Head of caudate nucleus (tissue), 42 donors: Measurements from ENCODE around the gene HMX1.

Experiments
- DNase-seq, 42 donors: peaks; one replicate each; pipeline versions ENCODE4 v3.0.0 to v3.0.0-alpha.2; 2020 to 2021; ENCODE audit warnings: mixed read lengths in 7 of 42
- intact Hi-C: fragments of 100-400 bp; cut with DNase I; formaldehyde crosslinking; loops from one replicate; pipeline ENCODE4 v1.15.0; 2022

Gene HMX1

GRCh38 chr4:8874003-8874895 is 2.6 kb upstream of the HMX1 start:
- intact Hi-C loops, result no loop called here
- no peak for DNase-seq

GRCh38 chr4:8872402-8873291 is 1.0 kb upstream of the HMX1 start:
- intact Hi-C loops, result no loop called here
- no peak for DNase-seq

- no peak for DNase-seq
- intact Hi-C loops, result no loop called here
These were observed 807 bp downstream of the HMX1 start for GRCh38 chr4:8870647-8871416.

GRCh38 chr4:8869898-8870646 is 1.6 kb downstream of the HMX1 start:
- intact Hi-C loops, result no loop called here
- DNase-seq, result no peak

GRCh38 chr4:8869002-8869897 is 2.4 kb downstream of the HMX1 start:
- intact Hi-C loops, result no loop called here

GRCh38 chr4:8868321-8869001 is 3.2 kb downstream of the HMX1 start:
- intact Hi-C loops, result no loop called here
- DNase-seq, result no peak

More at GRCh38 chr4:8869002-8869897, 2.4 kb downstream of the HMX1 start:
- no peak for DNase-seq

- intact Hi-C loops, result no loop called here
- no peak for DNase-seq
These were observed 3.9 kb downstream of the HMX1 start for GRCh38 chr4:8867624-8868320.

- intact Hi-C loops, result no loop called here
- no peak for DNase-seq
These were observed 4.6 kb downstream of the HMX1 start for GRCh38 chr4:8866828-8867623.

GRCh38 chr4:8866421-8866820 is 5.2 kb downstream of the HMX1 start:
- no peak for DNase-seq
- intact Hi-C loops, result no loop called here

- intact Hi-C loops, result no loop called here
- no peak for DNase-seq
These were observed 5.8 kb downstream of the HMX1 start for GRCh38 chr4:8865681-8866310.

- intact Hi-C loops, result no loop called here
- DNase-seq, result no peak
These were observed 6.5 kb downstream of the HMX1 start for GRCh38 chr4:8864912-8865680.

- intact Hi-C loops, result no loop called here
- DNase-seq, result no peak
These were observed 7.7 kb downstream of the HMX1 start for GRCh38 chr4:8863686-8864682.
